DOHH2 (cell line): ENCODE results near the gene SKAP2.

ENCODE experiments used
- EZH2phosphoT487 ChIP-seq: fragments of 200-600 bp; sonication (generic); IDR thresholded peaks from 2 replicates; pipeline ENCODE4 v1.6.1; 2017; ENCODE audit warnings: borderline replicate concordance, mild to moderate bottlenecking, antibody characterized with exemption, low read length, moderate library complexity, mixed read lengths
- TF ChIP-seq, protein P1 (sequence below): fragments of 200-600 bp; sonication (generic); IDR thresholded peaks from one replicate; pipeline ENCODE4 v1.5.1; 2014; ENCODE audit warnings: antibody characterized with exemption, mild to moderate bottlenecking, low read depth, low read length; ENCODE audit not compliant: poor library complexity, severe bottlenecking

GRCh38 chr7:26638140-26638539 lies 226.2 kb downstream of the SKAP2 start:
- TF ChIP-seq, protein P1, sequence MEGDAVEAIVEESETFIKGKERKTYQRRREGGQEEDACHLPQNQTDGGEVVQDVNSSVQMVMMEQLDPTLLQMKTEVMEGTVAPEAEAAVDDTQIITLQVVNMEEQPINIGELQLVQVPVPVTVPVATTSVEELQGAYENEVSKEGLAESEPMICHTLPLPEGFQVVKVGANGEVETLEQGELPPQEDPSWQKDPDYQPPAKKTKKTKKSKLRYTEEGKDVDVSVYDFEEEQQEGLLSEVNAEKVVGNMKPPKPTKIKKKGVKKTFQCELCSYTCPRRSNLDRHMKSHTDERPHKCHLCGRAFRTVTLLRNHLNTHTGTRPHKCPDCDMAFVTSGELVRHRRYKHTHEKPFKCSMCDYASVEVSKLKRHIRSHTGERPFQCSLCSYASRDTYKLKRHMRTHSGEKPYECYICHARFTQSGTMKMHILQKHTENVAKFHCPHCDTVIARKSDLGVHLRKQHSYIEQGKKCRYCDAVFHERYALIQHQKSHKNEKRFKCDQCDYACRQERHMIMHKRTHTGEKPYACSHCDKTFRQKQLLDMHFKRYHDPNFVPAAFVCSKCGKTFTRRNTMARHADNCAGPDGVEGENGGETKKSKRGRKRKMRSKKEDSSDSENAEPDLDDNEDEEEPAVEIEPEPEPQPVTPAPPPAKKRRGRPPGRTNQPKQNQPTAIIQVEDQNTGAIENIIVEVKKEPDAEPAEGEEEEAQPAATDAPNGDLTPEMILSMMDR: no peak
- no peak for TF ChIP-seq EZH2phosphoT487
